Esophagus squamous epithelium (tissue), 4 donors: ENCODE results near the gene MARCHF5.

ENCODE experiments used
- POLR2A ChIP-seq, 4 donors: fragments of 450-650 bp; IDR thresholded peaks; one replicate each; pipeline ENCODE4 v1.6.1; 2017; ENCODE audit warnings: antibody characterized with exemption in 4 of 4, mild to moderate bottlenecking in 4 of 4, moderate library complexity in 3 of 4
- TF ChIP-seq, protein P1 (sequence below), 6 experiments: fragments of 450-650 bp in 4 of 6; fragments of 200-600 bp in 2 of 6; sonication (generic) in 2 of 6; IDR thresholded peaks; one replicate each; pipeline ENCODE4 v1.5.1; 2016 to 2019; ENCODE audit warnings: antibody characterized with exemption in 6 of 6, mild to moderate bottlenecking in 4 of 6, moderate library complexity in 4 of 6

DNA sequence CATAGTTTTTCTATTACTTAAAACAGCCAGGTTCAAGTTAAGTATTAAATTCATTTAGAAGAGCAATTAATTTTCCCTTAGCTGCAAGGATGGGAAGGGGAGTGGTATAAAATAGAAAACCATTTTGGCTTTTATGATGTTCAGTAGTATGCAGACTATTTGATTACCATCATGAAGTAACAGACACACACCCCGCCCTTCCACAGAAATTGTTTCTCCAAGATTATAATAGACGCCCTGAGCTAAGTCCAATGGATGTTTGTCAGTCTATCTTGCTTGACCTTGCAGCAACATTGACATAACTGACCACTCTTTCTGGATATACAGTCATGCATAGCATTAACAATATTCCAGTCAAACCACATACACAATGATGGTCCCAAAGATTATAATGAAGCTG lies 42.4 kb upstream of the MARCHF5 start:
- TF ChIP-seq, protein P1, sequence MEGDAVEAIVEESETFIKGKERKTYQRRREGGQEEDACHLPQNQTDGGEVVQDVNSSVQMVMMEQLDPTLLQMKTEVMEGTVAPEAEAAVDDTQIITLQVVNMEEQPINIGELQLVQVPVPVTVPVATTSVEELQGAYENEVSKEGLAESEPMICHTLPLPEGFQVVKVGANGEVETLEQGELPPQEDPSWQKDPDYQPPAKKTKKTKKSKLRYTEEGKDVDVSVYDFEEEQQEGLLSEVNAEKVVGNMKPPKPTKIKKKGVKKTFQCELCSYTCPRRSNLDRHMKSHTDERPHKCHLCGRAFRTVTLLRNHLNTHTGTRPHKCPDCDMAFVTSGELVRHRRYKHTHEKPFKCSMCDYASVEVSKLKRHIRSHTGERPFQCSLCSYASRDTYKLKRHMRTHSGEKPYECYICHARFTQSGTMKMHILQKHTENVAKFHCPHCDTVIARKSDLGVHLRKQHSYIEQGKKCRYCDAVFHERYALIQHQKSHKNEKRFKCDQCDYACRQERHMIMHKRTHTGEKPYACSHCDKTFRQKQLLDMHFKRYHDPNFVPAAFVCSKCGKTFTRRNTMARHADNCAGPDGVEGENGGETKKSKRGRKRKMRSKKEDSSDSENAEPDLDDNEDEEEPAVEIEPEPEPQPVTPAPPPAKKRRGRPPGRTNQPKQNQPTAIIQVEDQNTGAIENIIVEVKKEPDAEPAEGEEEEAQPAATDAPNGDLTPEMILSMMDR (IDR thresholded peaks at IDR 0.05): no peak
- TF ChIP-seq POLR2A (IDR thresholded peaks at IDR 0.05): no peak
